ENCODE data around the gene DAZAP1.
A peak's percentile ranks its signal among the peaks of the same experiment; 100 is the strongest.
"Not testable (repeated sequence)": the region's sequence is repeated elsewhere in the genome, so short reads cannot be mapped to it uniquely, and the experiment has no call there.

Gene DAZAP1

GRCh38 chr19:1411255-1412191 lies 4.1 kb downstream of the DAZAP1 start:
- peak in 1 of 2 experiments; percentile 46 for DNase-seq

- DNase-seq: no peak
Observed at GRCh38 chr19:1412323-1412923, 5.0 kb downstream of the DAZAP1 start.

- DNase-seq: no peak
Observed at GRCh38 chr19:1412995-1413800, 5.8 kb downstream of the DAZAP1 start.

- no peak for DNase-seq
Observed at GRCh38 chr19:1416014-1416841, 8.8 kb downstream of the DAZAP1 start.

GRCh38 chr19:1417145-1417544 lies 9.8 kb downstream of the DAZAP1 start:
- DNase-seq: no peak

GRCh38 chr19:1417681-1418495 lies 10.5 kb downstream of the DAZAP1 start:
- no peak for DNase-seq

GRCh38 chr19:1418496-1418775 lies 11.1 kb downstream of the DAZAP1 start:
- DNase-seq: no peak

- DNase-seq: no peak
Observed at GRCh38 chr19:1418951-1419738, 11.8 kb downstream of the DAZAP1 start.

- not testable (repeated sequence) for DNase-seq
Observed at GRCh38 chr19:1420085-1420484, 12.7 kb downstream of the DAZAP1 start.

- DNase-seq: no peak
Observed at GRCh38 chr19:1420590-1420989, 13.2 kb downstream of the DAZAP1 start.

- DNase-seq: no peak
Observed at GRCh38 chr19:1421218-1421957, 14.0 kb downstream of the DAZAP1 start.

- no peak for DNase-seq
Observed at GRCh38 chr19:1421958-1422305, 14.5 kb downstream of the DAZAP1 start.

GRCh38 chr19:1422360-1422759 lies 15.0 kb downstream of the DAZAP1 start:
- no peak for DNase-seq

- no peak for DNase-seq
Observed at GRCh38 chr19:1422943-1423342, 15.6 kb downstream of the DAZAP1 start.

- no peak for DNase-seq
Observed at GRCh38 chr19:1423436-1424191, 16.2 kb downstream of the DAZAP1 start.

- no peak for DNase-seq
Observed at GRCh38 chr19:1424192-1424955, 17.0 kb downstream of the DAZAP1 start.

GRCh38 chr19:1425102-1425837 lies 17.9 kb downstream of the DAZAP1 start:
- DNase-seq: no peak

GRCh38 chr19:1425902-1426301 lies 18.5 kb downstream of the DAZAP1 start:
- DNase-seq: no peak

Data from activated T-cell treated with anti-CD3 and anti-CD28 coated beads, Interleukin-2, amount 50 U/mL, for 48 hours (primary cell).